ENCODE measurements around the gene CERKL. TPM values are rescaled to one million over a fixed set of nuclear protein-coding genes. Genes with fewer than 3 reads are reported as not detected.

Gene CERKL
- total RNA-seq, 1 experiment from 2014 or later = 0.24 TPM

- TF ChIP-seq, protein P1, sequence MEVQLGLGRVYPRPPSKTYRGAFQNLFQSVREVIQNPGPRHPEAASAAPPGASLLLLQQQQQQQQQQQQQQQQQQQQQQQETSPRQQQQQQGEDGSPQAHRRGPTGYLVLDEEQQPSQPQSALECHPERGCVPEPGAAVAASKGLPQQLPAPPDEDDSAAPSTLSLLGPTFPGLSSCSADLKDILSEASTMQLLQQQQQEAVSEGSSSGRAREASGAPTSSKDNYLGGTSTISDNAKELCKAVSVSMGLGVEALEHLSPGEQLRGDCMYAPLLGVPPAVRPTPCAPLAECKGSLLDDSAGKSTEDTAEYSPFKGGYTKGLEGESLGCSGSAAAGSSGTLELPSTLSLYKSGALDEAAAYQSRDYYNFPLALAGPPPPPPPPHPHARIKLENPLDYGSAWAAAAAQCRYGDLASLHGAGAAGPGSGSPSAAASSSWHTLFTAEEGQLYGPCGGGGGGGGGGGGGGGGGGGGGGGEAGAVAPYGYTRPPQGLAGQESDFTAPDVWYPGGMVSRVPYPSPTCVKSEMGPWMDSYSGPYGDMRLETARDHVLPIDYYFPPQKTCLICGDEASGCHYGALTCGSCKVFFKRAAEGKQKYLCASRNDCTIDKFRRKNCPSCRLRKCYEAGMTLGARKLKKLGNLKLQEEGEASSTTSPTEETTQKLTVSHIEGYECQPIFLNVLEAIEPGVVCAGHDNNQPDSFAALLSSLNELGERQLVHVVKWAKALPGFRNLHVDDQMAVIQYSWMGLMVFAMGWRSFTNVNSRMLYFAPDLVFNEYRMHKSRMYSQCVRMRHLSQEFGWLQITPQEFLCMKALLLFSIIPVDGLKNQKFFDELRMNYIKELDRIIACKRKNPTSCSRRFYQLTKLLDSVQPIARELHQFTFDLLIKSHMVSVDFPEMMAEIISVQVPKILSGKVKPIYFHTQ (CRISPR knock-in tag; IDR thresholded peaks at IDR 0.05) = no peak
- TF ChIP-seq ESRRA (CRISPR knock-in tag; IDR thresholded peaks at IDR 0.05; ENCODE audit: borderline replicate concordance) (no peak), MAX (CRISPR knock-in tag; IDR thresholded peaks at IDR 0.05) (no peak)
Measured at GRCh38 chr2:181673173-181673572, 16.3 kb upstream of the CERKL start (continued).

- Mint-ChIP-seq H3K27me3 (ENCODE audit: low read depth) (peaks cover 74% of the 10 kb centered on the region), H3K4me1 (peaks cover 11% of the 10 kb centered on the region), H3K4me3 (no peak overlapping the region), H3K36me3 (no peaks in the 10 kb centered on the region), H3K9me3 (no peaks in the 10 kb centered on the region), H3K27ac (no peak overlapping the region)
- CTCF ChIA-PET = no interaction called here
- ATAC-seq (no peak), DNase-seq (ENCODE audit: low spot score) (no peak)
- POLR2A ChIA-PET = no interaction called here
- TF ChIP-seq CBFB (CRISPR knock-in tag; IDR thresholded peaks at IDR 0.05; ENCODE audit: low read depth) = no peak
- TF ChIP-seq, protein P2, sequence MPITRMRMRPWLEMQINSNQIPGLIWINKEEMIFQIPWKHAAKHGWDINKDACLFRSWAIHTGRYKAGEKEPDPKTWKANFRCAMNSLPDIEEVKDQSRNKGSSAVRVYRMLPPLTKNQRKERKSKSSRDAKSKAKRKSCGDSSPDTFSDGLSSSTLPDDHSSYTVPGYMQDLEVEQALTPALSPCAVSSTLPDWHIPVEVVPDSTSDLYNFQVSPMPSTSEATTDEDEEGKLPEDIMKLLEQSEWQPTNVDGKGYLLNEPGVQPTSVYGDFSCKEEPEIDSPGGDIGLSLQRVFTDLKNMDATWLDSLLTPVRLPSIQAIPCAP (CRISPR knock-in tag; IDR thresholded peaks at IDR 0.05) = no peak
- no peak for TF ChIP-seq ELF4 (CRISPR knock-in tag; IDR thresholded peaks at IDR 0.05; ENCODE audit: low read depth)
Measured at GRCh38 chr2:181672255-181673008, 15.5 kb upstream of the CERKL start.

GRCh38 chr2:181670632-181671031, 13.7 kb upstream of the CERKL start:
- H3K27me3 Mint-ChIP-seq (ENCODE audit: low read depth) = peaks cover 78% of the 10 kb centered on the region
- TF ChIP-seq, protein P3, sequence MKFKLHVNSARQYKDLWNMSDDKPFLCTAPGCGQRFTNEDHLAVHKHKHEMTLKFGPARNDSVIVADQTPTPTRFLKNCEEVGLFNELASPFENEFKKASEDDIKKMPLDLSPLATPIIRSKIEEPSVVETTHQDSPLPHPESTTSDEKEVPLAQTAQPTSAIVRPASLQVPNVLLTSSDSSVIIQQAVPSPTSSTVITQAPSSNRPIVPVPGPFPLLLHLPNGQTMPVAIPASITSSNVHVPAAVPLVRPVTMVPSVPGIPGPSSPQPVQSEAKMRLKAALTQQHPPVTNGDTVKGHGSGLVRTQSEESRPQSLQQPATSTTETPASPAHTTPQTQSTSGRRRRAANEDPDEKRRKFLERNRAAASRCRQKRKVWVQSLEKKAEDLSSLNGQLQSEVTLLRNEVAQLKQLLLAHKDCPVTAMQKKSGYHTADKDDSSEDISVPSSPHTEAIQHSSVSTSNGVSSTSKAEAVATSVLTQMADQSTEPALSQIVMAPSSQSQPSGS (CRISPR knock-in tag; IDR thresholded peaks at IDR 0.05; ENCODE audit: borderline replicate concordance, low read depth) = no peak
- TF ChIP-seq GABPB1 (CRISPR knock-in tag; IDR thresholded peaks at IDR 0.05) (no peak), TEAD1 (CRISPR knock-in tag; IDR thresholded peaks at IDR 0.05) (no peak), NFATC4 (CRISPR knock-in tag; IDR thresholded peaks at IDR 0.05) (no peak), IRF2 (CRISPR knock-in tag; IDR thresholded peaks at IDR 0.05; ENCODE audit: borderline replicate concordance, low read depth) (no peak), ATF6 (CRISPR knock-in tag; IDR thresholded peaks at IDR 0.05) (no peak)
- TF ChIP-seq, protein P4, sequence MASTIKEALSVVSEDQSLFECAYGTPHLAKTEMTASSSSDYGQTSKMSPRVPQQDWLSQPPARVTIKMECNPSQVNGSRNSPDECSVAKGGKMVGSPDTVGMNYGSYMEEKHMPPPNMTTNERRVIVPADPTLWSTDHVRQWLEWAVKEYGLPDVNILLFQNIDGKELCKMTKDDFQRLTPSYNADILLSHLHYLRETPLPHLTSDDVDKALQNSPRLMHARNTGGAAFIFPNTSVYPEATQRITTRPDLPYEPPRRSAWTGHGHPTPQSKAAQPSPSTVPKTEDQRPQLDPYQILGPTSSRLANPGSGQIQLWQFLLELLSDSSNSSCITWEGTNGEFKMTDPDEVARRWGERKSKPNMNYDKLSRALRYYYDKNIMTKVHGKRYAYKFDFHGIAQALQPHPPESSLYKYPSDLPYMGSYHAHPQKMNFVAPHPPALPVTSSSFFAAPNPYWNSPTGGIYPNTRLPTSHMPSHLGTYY (CRISPR knock-in tag; IDR thresholded peaks at IDR 0.05) = no peak

More at GRCh38 chr2:181670632-181671031, 13.7 kb upstream of the CERKL start:
- DNase-seq (ENCODE audit: low spot score) (no peak), ATAC-seq (no peak)
- Mint-ChIP-seq H3K9me3 (peaks cover 16% of the 10 kb centered on the region), H3K27ac (no peak overlapping the region), H3K4me3 (no peak overlapping the region), H3K4me1 (peaks cover 24% of the 10 kb centered on the region), H3K36me3 (peaks cover 13% of the 10 kb centered on the region)
- ChIA-PET POLR2A (no interaction called here), CTCF (interaction anchor here (0.9 kb wide), 1 partner anchor 45 kb away, joined by 3 read pairs; no protein-coding TSS in a partner anchor)

Data from WTC11 (cell line).